Omental fat pad (tissue), 4 donors: ENCODE data around the gene OXT. TPM values are rescaled to one million over a fixed set of nuclear protein-coding genes. Genes with fewer than 3 reads are reported as not detected.
"Not testable (repeated sequence)": the region's sequence is repeated elsewhere in the genome, so short reads cannot be mapped to it uniquely, and the experiment has no call there.

Experiments
- ATAC-seq: fragments of 150-250 bp; one replicate; pipeline ENCODE4 v1.9.1; 2016; ENCODE audit warnings: mild to moderate bottlenecking, moderate library complexity; ENCODE audit not compliant: low FRiP score
- DNase-seq: peaks from one replicate; pipeline ENCODE4 v3.0.0-alpha.2; 2019; ENCODE audit warnings: low spot score
- total RNA-seq, 4 donors: library from RNA; depleted of rRNA; stranded (reverse); fragments of >200 nt; gene quantifications; one replicate each; pipeline ENCODE4 v1.1.0, GENCODE V29; 2016
- TF ChIP-seq, protein P1 (sequence below), 3 donors: fragments of 450-650 bp; IDR thresholded peaks; one replicate each; pipeline ENCODE4 v1.5.1; 2016 to 2017; ENCODE audit warnings: antibody characterized with exemption in 3 of 3, mild to moderate bottlenecking in 3 of 3, moderate library complexity in 2 of 3

Gene OXT
- total RNA-seq, 4 donors from 2014 or later = not detected

GRCh38 chr20:3109350-3110302 is 38.2 kb downstream of the OXT start:
- TF ChIP-seq, protein P1, sequence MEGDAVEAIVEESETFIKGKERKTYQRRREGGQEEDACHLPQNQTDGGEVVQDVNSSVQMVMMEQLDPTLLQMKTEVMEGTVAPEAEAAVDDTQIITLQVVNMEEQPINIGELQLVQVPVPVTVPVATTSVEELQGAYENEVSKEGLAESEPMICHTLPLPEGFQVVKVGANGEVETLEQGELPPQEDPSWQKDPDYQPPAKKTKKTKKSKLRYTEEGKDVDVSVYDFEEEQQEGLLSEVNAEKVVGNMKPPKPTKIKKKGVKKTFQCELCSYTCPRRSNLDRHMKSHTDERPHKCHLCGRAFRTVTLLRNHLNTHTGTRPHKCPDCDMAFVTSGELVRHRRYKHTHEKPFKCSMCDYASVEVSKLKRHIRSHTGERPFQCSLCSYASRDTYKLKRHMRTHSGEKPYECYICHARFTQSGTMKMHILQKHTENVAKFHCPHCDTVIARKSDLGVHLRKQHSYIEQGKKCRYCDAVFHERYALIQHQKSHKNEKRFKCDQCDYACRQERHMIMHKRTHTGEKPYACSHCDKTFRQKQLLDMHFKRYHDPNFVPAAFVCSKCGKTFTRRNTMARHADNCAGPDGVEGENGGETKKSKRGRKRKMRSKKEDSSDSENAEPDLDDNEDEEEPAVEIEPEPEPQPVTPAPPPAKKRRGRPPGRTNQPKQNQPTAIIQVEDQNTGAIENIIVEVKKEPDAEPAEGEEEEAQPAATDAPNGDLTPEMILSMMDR (IDR thresholded peaks at IDR 0.05) = no peak
- ATAC-seq (peak; percentile 22), DNase-seq (no peak)

DNA sequence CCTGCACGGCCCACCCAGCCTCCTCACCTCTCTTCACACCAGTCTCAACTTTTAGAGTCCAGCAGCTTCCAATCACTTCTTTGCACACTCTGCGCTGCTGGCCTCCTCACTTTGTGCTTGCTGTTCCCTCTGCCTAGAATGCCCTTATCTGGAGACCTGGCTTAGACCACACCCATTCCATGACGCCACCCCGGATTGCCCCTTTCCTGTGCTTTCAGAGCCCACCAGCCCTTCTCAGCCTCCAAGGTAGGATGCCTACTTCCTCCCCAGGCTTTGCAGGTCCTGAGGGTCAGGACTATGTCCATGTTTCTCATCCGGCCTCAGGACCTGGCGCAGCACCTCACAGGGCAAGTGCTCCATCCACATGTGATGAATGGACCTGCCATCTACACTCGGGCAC is 40.1 kb downstream of the OXT start:
- TF ChIP-seq, protein P1 (IDR thresholded peaks at IDR 0.05) = no peak
- ATAC-seq (no peak), DNase-seq (no peak)

DNA sequence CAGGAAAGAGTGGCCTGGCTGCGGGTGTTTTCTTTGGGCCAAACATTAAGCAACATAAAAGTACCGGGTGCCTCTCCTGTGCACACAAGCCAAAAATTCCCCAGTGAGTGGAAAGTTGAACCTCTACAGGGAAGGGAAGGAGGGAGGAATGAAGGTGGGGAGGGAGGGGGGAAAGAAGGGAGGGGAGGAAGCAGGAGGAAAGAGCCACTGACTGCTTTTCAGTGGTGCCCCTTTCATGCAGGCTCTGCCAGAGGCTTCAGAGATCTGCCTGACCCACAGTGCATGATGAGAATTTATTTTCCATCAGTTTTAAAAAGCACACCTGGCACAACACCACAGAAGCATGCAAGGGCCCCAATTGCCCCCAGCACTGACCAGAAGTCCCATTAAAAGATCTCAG is 40.6 kb downstream of the OXT start:
- DNase-seq (no peak), ATAC-seq (no peak)
- TF ChIP-seq, protein P1 (IDR thresholded peaks at IDR 0.05) = no peak

GRCh38 chr20:3115190-3116107 is 44.0 kb downstream of the OXT start:
- ATAC-seq = peak; percentile 22
- no peak for DNase-seq
- TF ChIP-seq, protein P1 (IDR thresholded peaks at IDR 0.05) = no peak

DNA sequence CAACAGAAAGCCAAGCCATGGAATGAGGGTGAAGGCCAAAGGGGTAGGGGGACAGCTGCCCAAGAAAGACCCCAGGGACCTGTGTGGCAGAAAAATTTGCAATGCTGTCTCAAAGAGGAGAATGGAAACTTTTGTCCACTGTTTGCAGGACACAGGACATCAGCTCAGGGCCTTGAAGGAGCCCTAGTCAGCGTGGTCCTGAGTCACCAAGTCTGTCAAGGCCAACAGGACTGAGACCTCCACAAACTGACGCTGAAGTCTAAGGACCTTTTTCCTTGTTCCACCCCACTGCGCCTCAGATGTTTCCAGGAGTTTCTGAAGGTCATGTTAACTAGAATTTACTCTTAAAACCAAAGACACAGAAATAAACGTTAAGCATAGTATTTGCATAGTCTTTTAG is 44.9 kb downstream of the OXT start:
- TF ChIP-seq, protein P1 (IDR thresholded peaks at IDR 0.05) = no peak
- ATAC-seq = no peak
- DNase-seq = no peak

DNA sequence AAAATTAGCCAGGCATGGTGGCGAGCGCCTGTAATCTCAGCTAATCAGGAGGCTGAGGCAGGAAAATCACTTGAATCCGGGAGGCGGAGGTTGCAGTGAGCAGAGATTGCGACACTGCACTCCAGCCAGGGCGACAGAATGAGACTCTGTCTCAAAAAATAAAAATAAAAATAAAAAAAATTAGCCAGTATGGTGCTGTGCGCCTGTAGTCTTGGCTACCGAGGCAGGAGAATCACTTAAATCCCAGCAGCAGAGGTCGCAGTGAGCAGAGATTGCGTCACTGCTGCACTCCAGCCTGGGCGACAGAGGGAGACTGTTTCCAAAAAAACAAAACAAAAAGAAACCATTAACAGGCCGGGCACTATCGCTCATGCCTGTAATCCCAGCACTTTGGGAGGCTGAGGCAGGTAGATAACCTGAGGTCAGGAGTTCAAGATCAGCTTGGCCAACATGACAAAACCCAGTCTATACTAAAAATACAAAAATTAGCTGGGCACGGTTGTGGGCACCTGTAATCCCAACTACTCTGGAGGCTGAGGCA is 46.5 kb downstream of the OXT start:
- ATAC-seq = peak; percentile 43
- DNase-seq = not testable (repeated sequence)

DNA sequence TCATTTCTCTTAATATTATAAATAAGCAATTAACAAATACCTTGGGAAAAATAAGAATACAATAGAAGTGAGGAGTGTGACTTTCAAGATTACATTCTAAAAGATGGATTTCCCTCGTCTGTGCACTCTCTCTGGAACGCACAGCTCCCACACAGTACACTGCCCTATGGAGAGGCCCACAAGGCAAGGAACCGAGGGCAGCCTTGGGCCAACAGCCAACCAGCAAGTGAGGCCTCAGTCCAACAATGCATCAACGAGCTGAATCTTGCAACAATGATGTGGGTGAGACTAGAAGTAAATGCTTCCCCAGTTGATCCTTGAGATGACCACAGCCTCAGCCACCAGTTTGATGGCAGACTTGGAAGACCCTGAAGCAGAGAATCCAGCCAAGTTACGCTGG is 47.6 kb downstream of the OXT start:
- TF ChIP-seq, protein P1 (IDR thresholded peaks at IDR 0.05) = no peak
- DNase-seq (no peak), ATAC-seq (no peak)
